DMS 273 treated with DMSO at 0.1 percent for 48 hours (cell line): ENCODE measurements around the gene CARS1.

ENCODE experiments used
- DNase-seq: peaks from one replicate; lab custom pipeline; 2025; lab: John Stamatoyannopoulos, UW

Gene CARS1

GRCh38 chr11:3058753-3059664 lies 1.8 kb upstream of the CARS1 start:
- DNase-seq = no peak

- no peak for DNase-seq
These were observed 741 bp downstream of the CARS1 start for GRCh38 chr11:3056296-3057068.

- DNase-seq = no peak
These were observed 1.3 kb downstream of the CARS1 start for GRCh38 chr11:3055891-3056290.

GRCh38 chr11:3052567-3052966 lies 4.7 kb downstream of the CARS1 start:
- no peak for DNase-seq

GRCh38 chr11:3052109-3052479 lies 5.1 kb downstream of the CARS1 start:
- DNase-seq = no peak

GRCh38 chr11:3051196-3052108 lies 5.8 kb downstream of the CARS1 start:
- DNase-seq = no peak

GRCh38 chr11:3050386-3051195 lies 6.6 kb downstream of the CARS1 start:
- no peak for DNase-seq

GRCh38 chr11:3049430-3050243 lies 7.6 kb downstream of the CARS1 start:
- peak; percentile 15 for DNase-seq

- DNase-seq = no peak
These were observed 9.6 kb downstream of the CARS1 start for GRCh38 chr11:3047637-3048036.

- no peak for DNase-seq
These were observed 10.6 kb downstream of the CARS1 start for GRCh38 chr11:3046641-3047040.

GRCh38 chr11:3046190-3046589 lies 11.0 kb downstream of the CARS1 start:
- no peak for DNase-seq

GRCh38 chr11:3044915-3045314 lies 12.3 kb downstream of the CARS1 start:
- DNase-seq = no peak

- no peak for DNase-seq
These were observed 13.2 kb downstream of the CARS1 start for GRCh38 chr11:3044004-3044403.

- DNase-seq = no peak
These were observed 13.8 kb downstream of the CARS1 start for GRCh38 chr11:3043315-3043871.

GRCh38 chr11:3042496-3043314 lies 14.5 kb downstream of the CARS1 start:
- DNase-seq = no peak

- DNase-seq = no peak
These were observed 15.4 kb downstream of the CARS1 start for GRCh38 chr11:3041699-3042441.

- DNase-seq = no peak
These were observed 16.3 kb downstream of the CARS1 start for GRCh38 chr11:3040881-3041280.

GRCh38 chr11:3037945-3038271 lies 19.3 kb downstream of the CARS1 start:
- no peak for DNase-seq
